Measurements from ENCODE around the gene ASIC3.
"Not testable (repeated sequence)": the region's sequence is repeated elsewhere in the genome, so short reads cannot be mapped to it uniquely, and the experiment has no call there.

The ASIC3 gene

GRCh38 chr7:151013733-151014497, 34.4 kb upstream of the ASIC3 start:
- peak; percentile 87 for DNase-seq (ENCODE audit: low spot score)

GRCh38 chr7:151014950-151015349, 33.4 kb upstream of the ASIC3 start:
- DNase-seq (ENCODE audit: low spot score), result no peak

- DNase-seq (ENCODE audit: low spot score), result no peak
These were observed 32.4 kb upstream of the ASIC3 start for GRCh38 chr7:151015967-151016366.

- DNase-seq (ENCODE audit: low spot score), result no peak
These were observed 31.8 kb upstream of the ASIC3 start for GRCh38 chr7:151016505-151016904.

- DNase-seq (ENCODE audit: low spot score), result no peak
These were observed 31.4 kb upstream of the ASIC3 start for GRCh38 chr7:151016942-151017341.

GRCh38 chr7:151017370-151017952, 30.9 kb upstream of the ASIC3 start:
- DNase-seq (ENCODE audit: low spot score), result no peak

GRCh38 chr7:151017953-151018420, 30.3 kb upstream of the ASIC3 start:
- peak; percentile 81 for DNase-seq (ENCODE audit: low spot score)

- DNase-seq (ENCODE audit: low spot score), result no peak
These were observed 29.8 kb upstream of the ASIC3 start for GRCh38 chr7:151018421-151019129.

- no peak for DNase-seq (ENCODE audit: low spot score)
These were observed 29.2 kb upstream of the ASIC3 start for GRCh38 chr7:151019130-151019447.

GRCh38 chr7:151020231-151020630, 28.1 kb upstream of the ASIC3 start:
- DNase-seq (ENCODE audit: low spot score), result no peak

GRCh38 chr7:151023232-151023631, 25.1 kb upstream of the ASIC3 start:
- no peak for DNase-seq (ENCODE audit: low spot score)

GRCh38 chr7:151024435-151025056, 23.8 kb upstream of the ASIC3 start, which contains the start of gene ATG9B:
Gene ATG9B, minus strand, starts transcription at chr7:151024494. Its CDS starts 71 bp downstream, at chr7:151024423.
- no peak for DNase-seq (ENCODE audit: low spot score)

- no peak for DNase-seq (ENCODE audit: low spot score)
These were observed 22.2 kb upstream of the ASIC3 start for GRCh38 chr7:151025924-151026671.

GRCh38 chr7:151026771-151027727, 21.3 kb upstream of the ASIC3 start:
- DNase-seq (ENCODE audit: low spot score), result not testable (repeated sequence)

- not testable (repeated sequence) for DNase-seq (ENCODE audit: low spot score)
These were observed 20.6 kb upstream of the ASIC3 start for GRCh38 chr7:151027728-151028130.

GRCh38 chr7:151028131-151028947, 20.0 kb upstream of the ASIC3 start, which contains the start of gene ABCB8:
Gene ABCB8, plus strand, starts transcription at chr7:151028450. Its CDS starts 66 bp downstream, at chr7:151028516.
- DNase-seq (ENCODE audit: low spot score), result peak; percentile 99

- no peak for DNase-seq (ENCODE audit: low spot score)
These were observed 19.3 kb upstream of the ASIC3 start for GRCh38 chr7:151028948-151029501.

- no peak for DNase-seq (ENCODE audit: low spot score)
These were observed 17.3 kb upstream of the ASIC3 start for GRCh38 chr7:151031011-151031410.
